HepG2 (cell line): Measurements from ENCODE around the gene NANOS1. TPM values are rescaled to one million over a fixed set of nuclear protein-coding genes. Genes with fewer than 3 reads are reported as not detected.

Experiments used
- ATAC-seq: fragments of 200-7000 bp; cut with Tn5 transposase; 3 replicates; pipeline ENCODE4 v1.9.1; 2020; ENCODE audit warnings: mild to moderate bottlenecking, moderate library complexity
- BruUV-seq: library from RNA; stranded (reverse); fragments of 400-500 nt; replicated peaks from 2 replicates; lab custom pipeline; 2021; lab: Mats Ljungman, UMichigan
- CTCF ChIA-PET: fragments of 300-600 bp; formaldehyde crosslinking; extraction: SDS; loops from one replicate; lab custom pipeline; 2021; ENCODE audit warnings: low total read pairs, inconsistent platforms, low intra/inter-chr PET ratio; lab: Yijun Ruan, JAX
- POLR2A ChIA-PET: fragments of 350-600 bp; sonication (Branson Sonifier 250); formaldehyde crosslinking; loops from one replicate; lab custom pipeline; 2020; ENCODE audit warnings: antibody characterized with exemption, inconsistent platforms; lab: Yijun Ruan, JAX
- DNase-seq: peaks from one replicate; pipeline ENCODE4 v3.0.0-alpha.2; 2015; ENCODE audit warnings: low spot score
- FAIRE-seq: peaks from 3 replicates; lab custom pipeline; 2011; peaks lifted over from hg19 to GRCh38; lab: Jason Lieb, UNC
- H2AFZ ChIP-seq: one replicate; pipeline ENCODE4 v1.6.1; 2011; ENCODE audit warnings: low read length, inconsistent platforms
- H3K27ac ChIP-seq: fragments of 300-600 bp; 3 replicates; pipeline ENCODE4 v1.8.0; 2011; ENCODE audit warnings: mixed run types, mild to moderate bottlenecking, mixed read lengths, low read length, inconsistent platforms; ENCODE audit not compliant: insufficient read depth; ENCODE audit errors: extremely low read length
- H3K27me3 ChIP-seq, 2 experiments: fragments of 200-600 bp in 1 of 2; 2 replicates in 1 of 2; 3 replicates in 1 of 2; pipeline versions ENCODE4 v1.6.0 to v1.8.0; 2011; ENCODE audit warnings: low read length in 2 of 2, mild to moderate bottlenecking in 2 of 2, moderate library complexity in 2 of 2, inconsistent platforms in 1 of 2; ENCODE audit not compliant: insufficient read depth in 2 of 2, control insufficient read depth in 1 of 2
- H3K36me3 ChIP-seq, 2 experiments: fragments of 200-600 bp in 1 of 2; replicated peaks in 1 of 2; 2 replicates in 1 of 2; 3 replicates in 1 of 2; pipeline versions ENCODE4 v1.5.1 to v1.8.0; 2011; ENCODE audit warnings: low read length in 2 of 2, inconsistent platforms in 1 of 2; ENCODE audit not compliant: insufficient read depth in 2 of 2, control insufficient read depth in 1 of 2
- H3K4me1 ChIP-seq: 2 replicates; pipeline ENCODE4 v1.5.1; 2012; ENCODE audit warnings: low read length, inconsistent platforms; ENCODE audit not compliant: insufficient read depth
- H3K4me2 ChIP-seq: 2 replicates; pipeline ENCODE4 v1.6.0; 2011; ENCODE audit warnings: low read depth, low read length, inconsistent platforms
- H3K4me3 ChIP-seq, 3 experiments: fragments of 200-600 bp in 1 of 3; sonication (generic), shearing (Covaris generic) in 1 of 3; replicated peaks in 1 of 3; 2 replicates each; pipeline ENCODE4 v1.5.1; 2011 to 2016; ENCODE audit warnings: low read length in 3 of 3, inconsistent platforms in 2 of 3, low read depth in 2 of 3, mild to moderate bottlenecking in 2 of 3, control low read depth in 1 of 3, mixed read lengths in 1 of 3; ENCODE audit not compliant: insufficient read depth in 1 of 3
- H3K79me2 ChIP-seq: one replicate; pipeline ENCODE4 v1.6.1; 2011; ENCODE audit warnings: low read length, inconsistent platforms; ENCODE audit not compliant: insufficient read depth
- H3K9ac ChIP-seq: 2 replicates; pipeline ENCODE4 v1.6.0; 2011; ENCODE audit warnings: mild to moderate bottlenecking, low read depth, low read length, inconsistent platforms; ENCODE audit not compliant: insufficient read depth
- H3K9me3 ChIP-seq: 2 replicates; pipeline ENCODE4 v1.5.1; 2012; ENCODE audit warnings: mild to moderate bottlenecking, low read length
- H4K20me1 ChIP-seq: 2 replicates; pipeline ENCODE4 v1.6.0; 2011; ENCODE audit warnings: inconsistent platforms, mild to moderate bottlenecking, low read length, moderate library complexity; ENCODE audit not compliant: insufficient read depth
- HOXA9 ChIP-seq: sonication (generic); formaldehyde crosslinking; IDR thresholded peaks from 2 replicates; pipeline ENCODE4 v1.8.1; 2022; ENCODE audit warnings: missing genetic modification reagents, mild to moderate bottlenecking, moderate library complexity, borderline replicate concordance
- MATR3 ChIP-seq: sonication (generic); formaldehyde crosslinking; IDR thresholded peaks from 2 replicates; pipeline ENCODE4 v1.4.0; 2020; ENCODE audit warnings: missing genetic modification reagents
- NFAT5 ChIP-seq: sonication (generic); formaldehyde crosslinking; IDR thresholded peaks from 2 replicates; pipeline ENCODE4 v1.4.0; 2020; ENCODE audit warnings: missing genetic modification reagents
- NR2F1 ChIP-seq, 2 experiments: fragments of 450-650 bp in 1 of 2; formaldehyde crosslinking in 1 of 2; IDR thresholded peaks; 2 replicates each; pipeline versions ENCODE4 v1.5.0 to v1.6.1; 2016 to 2020; ENCODE audit warnings: mild to moderate bottlenecking in 1 of 2, missing compliant biosample characterization in 1 of 2, missing genetic modification reagents in 1 of 2, moderate library complexity in 1 of 2
- PHF8 ChIP-seq: sonication (generic); formaldehyde crosslinking; IDR thresholded peaks from 2 replicates; pipeline ENCODE4 v1.5.0; 2020; ENCODE audit warnings: missing genetic modification reagents
- TAF15 ChIP-seq: fragments of 200-400 bp; formaldehyde crosslinking; IDR thresholded peaks from one replicate; pipeline ENCODE4 v1.6.1; 2018; ENCODE audit warnings: mild to moderate bottlenecking, low read depth, low read length; ENCODE audit not compliant: poor library complexity, severe bottlenecking
- ZFP90 ChIP-seq: sonication (generic); formaldehyde crosslinking; IDR thresholded peaks from 2 replicates; pipeline ENCODE4 v1.8.0; 2022; ENCODE audit warnings: missing genetic modification reagents, mild to moderate bottlenecking, inconsistent platforms, borderline replicate concordance
- ZMAT5 ChIP-seq: sonication (generic); formaldehyde crosslinking; IDR thresholded peaks from 2 replicates; pipeline ENCODE4 v1.5.0; 2020; ENCODE audit warnings: mild to moderate bottlenecking, low read depth, missing genetic modification reagents, borderline replicate concordance
- ZNF30 ChIP-seq: sonication (generic); formaldehyde crosslinking; IDR thresholded peaks from 2 replicates; pipeline ENCODE4 v1.5.0; 2020; ENCODE audit warnings: mild to moderate bottlenecking, missing genetic modification reagents
- ZNF530 ChIP-seq: sonication (generic); formaldehyde crosslinking; IDR thresholded peaks from 2 replicates; pipeline ENCODE4 v1.5.0; 2020; ENCODE audit warnings: low read depth, mild to moderate bottlenecking, missing genetic modification reagents
- ZNF562 ChIP-seq: sonication (generic); formaldehyde crosslinking; IDR thresholded peaks from 2 replicates; pipeline ENCODE4 v1.8.0; 2022; ENCODE audit warnings: missing genetic modification reagents, borderline replicate concordance
- ZNF605 ChIP-seq: sonication (generic); formaldehyde crosslinking; IDR thresholded peaks from 2 replicates; pipeline ENCODE4 v1.8.0; 2022; ENCODE audit warnings: mild to moderate bottlenecking, missing genetic modification reagents
- ZNF75D ChIP-seq: sonication (generic); formaldehyde crosslinking; IDR thresholded peaks from 2 replicates; pipeline ENCODE4 v1.8.1; 2023; ENCODE audit warnings: missing genetic modification reagents, mild to moderate bottlenecking, borderline replicate concordance
- WGBS: methylation state at CpG from one replicate; pipeline ENCODE4 v1.1.6; 2017; ENCODE audit warnings: low lambda C conversion rate; 5-methylcytosine and 5-hydroxymethylcytosine counted together
- in situ Hi-C: cut with HindIII; loops from 2 replicates; pipeline ENCODE4 v1.10.0; 2017; ENCODE audit warnings: low pct_unique_long_range_greater_than_20kb; ENCODE audit not compliant: extremely low pct_ligation_motif_present
- intact Hi-C: fragments of 100-400 bp; cut with micrococcal nuclease; formaldehyde crosslinking; loops from one replicate; pipeline ENCODE4 v1.10.0; 2022; ENCODE audit not compliant: unreplicated experiment
- polyA plus RNA-seq, 8 experiments: library from polyadenylated mRNA; depleted of rRNA in 3 of 8; stranded (reverse) in 7 of 8; unstranded in 1 of 8; fragments of >200 nt; fragmentation: Illumina TruSeq in 4 of 8; extraction: Trizol in 4 of 8; gene quantifications; 2 replicates each; pipeline versions ENCODE4 v1.2.1 to v1.2.3, GENCODE V29; 2011 to 2016; ENCODE audit warnings: low read depth in 4 of 8, missing spikeins in 1 of 8, mixed read lengths in 1 of 8; ENCODE audit not compliant: insufficient read depth in 1 of 8
- total RNA-seq, 5 experiments: library from RNA; depleted of rRNA; stranded (reverse); fragments of >200 nt; fragmentation: Illumina TruSeq; extraction: Trizol; gene quantifications; 2 replicates each; pipeline ENCODE4 v1.2.3, GENCODE V29; 2016; ENCODE audit warnings: low read depth in 1 of 5

The NANOS1 gene
- total and polyA plus RNA-seq, 2 of the 13 experiments (the other 11 are each of a cell fraction or from before 2014, with no cell fraction given), result 1.7 to 2.2 TPM

- ATAC-seq (no peak), FAIRE-seq (no peak), DNase-seq (no peak)
- no peak overlapping the region for H3K27ac ChIP-seq
- in situ Hi-C loops (no loop called here), intact Hi-C loops (no loop called here)
- 61% methylated on average over 10 of the region's 10 CpGs for WGBS
- H3K4me2 ChIP-seq, result no peak overlapping the region
- ChIA-PET POLR2A (no interaction called here), CTCF (no interaction called here)
- H3K4me1 ChIP-seq, result peaks cover 5% of the 10 kb centered on the region
- no peak overlapping the region for H2AFZ ChIP-seq
- no TSS peak for BruUV-seq
- H3K9me3 ChIP-seq, result no peaks in the 10 kb centered on the region
- H3K36me3 ChIP-seq, result no peaks in the 10 kb centered on the region
- no peak overlapping the region for H3K4me3 ChIP-seq
- no peaks in the 10 kb centered on the region for H3K79me2 ChIP-seq
- peaks cover 0 to 17% of the 10 kb centered on the region in 2 experiments; a peak in 1 of 5 replicates for H3K27me3 ChIP-seq
- H3K9ac ChIP-seq, result no peak overlapping the region
- no peak for TF ChIP-seq HOXA9 (CRISPR knock-in tag)
- TF ChIP-seq ZFP90 (CRISPR knock-in tag), result no peak
- no peak for TF ChIP-seq ZNF562 (CRISPR knock-in tag)
- TF ChIP-seq MATR3, result no peak
- TF ChIP-seq ZNF30 (CRISPR knock-in tag), result no peak
- TF ChIP-seq PHF8 (CRISPR knock-in tag), result no peak
- H4K20me1 ChIP-seq, result no peaks in the 10 kb centered on the region
Measured at GRCh38 chr10:118995739-118996138, 33.8 kb upstream of the NANOS1 start.

GRCh38 chr10:118997379-118997778, 32.1 kb upstream of the NANOS1 start:
- ATAC-seq, result no peak
- Histone ChIP-seq H3K4me3 (no peak overlapping the region), H3K27me3 (peaks cover 0 to 21% of the 10 kb centered on the region in 2 experiments; a peak in 2 of 5 replicates), H3K36me3 (no peaks in the 10 kb centered on the region), H3K4me2 (no peak overlapping the region), H3K4me1 (peaks cover 11% of the 10 kb centered on the region), H3K79me2 (no peaks in the 10 kb centered on the region), H3K9me3 (no peaks in the 10 kb centered on the region), H4K20me1 (no peaks in the 10 kb centered on the region), H3K9ac (no peak overlapping the region), H3K27ac (no peak overlapping the region), H2AFZ (no peak overlapping the region)
- ChIA-PET POLR2A (no interaction called here), CTCF (no interaction called here)
- WGBS, result 15% methylated on average over 2 of the region's 2 CpGs
- in situ Hi-C loops, result no loop called here
- no TSS peak for BruUV-seq
- DNase-seq, result no peak
- intact Hi-C loops, result no loop called here
- no peak for FAIRE-seq
- TF ChIP-seq ZNF530 (CRISPR knock-in tag), result no peak
- TF ChIP-seq TAF15, result no peak
- no peak for TF ChIP-seq NR2F1 (CRISPR knock-in tag; IDR thresholded peaks at IDR 0.05)
- TF ChIP-seq NFAT5 (CRISPR knock-in tag), result no peak
- no peak for TF ChIP-seq ZNF75D (CRISPR knock-in tag)
- no peak for TF ChIP-seq ZMAT5 (CRISPR knock-in tag)
- no peak for TF ChIP-seq ZNF605
